A204.1 (cell line): Measurements from ENCODE around the gene NBL1.
"Not testable (repeated sequence)": the region's sequence is repeated elsewhere in the genome, so short reads cannot be mapped to it uniquely, and the experiment has no call there.

Source experiments
- FAIRE-seq: peaks from 2 replicates; lab custom pipeline; 2012; peaks lifted over from hg19 to GRCh38; lab: Jason Lieb, UNC

NBL1 gene

DNA sequence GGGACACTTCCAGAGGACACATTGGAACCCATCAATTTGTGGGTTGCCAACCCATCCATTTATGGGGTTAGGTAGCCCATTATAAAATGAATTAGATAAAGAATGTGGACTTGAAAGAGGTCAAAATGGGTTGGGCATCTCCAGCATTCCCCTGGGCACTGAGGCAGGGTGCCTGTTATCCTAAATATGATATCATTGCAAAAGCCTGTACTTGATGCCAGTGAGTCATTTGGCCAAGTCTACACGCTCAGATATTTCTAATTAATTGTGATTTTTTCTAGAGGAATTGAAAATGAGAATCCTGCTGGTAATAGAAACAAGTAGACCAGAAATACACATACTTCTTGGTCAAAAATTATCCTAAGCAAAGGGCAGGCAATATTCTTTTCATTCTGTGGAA lies 21.9 kb upstream of the NBL1 start:
- no peak for FAIRE-seq

DNA sequence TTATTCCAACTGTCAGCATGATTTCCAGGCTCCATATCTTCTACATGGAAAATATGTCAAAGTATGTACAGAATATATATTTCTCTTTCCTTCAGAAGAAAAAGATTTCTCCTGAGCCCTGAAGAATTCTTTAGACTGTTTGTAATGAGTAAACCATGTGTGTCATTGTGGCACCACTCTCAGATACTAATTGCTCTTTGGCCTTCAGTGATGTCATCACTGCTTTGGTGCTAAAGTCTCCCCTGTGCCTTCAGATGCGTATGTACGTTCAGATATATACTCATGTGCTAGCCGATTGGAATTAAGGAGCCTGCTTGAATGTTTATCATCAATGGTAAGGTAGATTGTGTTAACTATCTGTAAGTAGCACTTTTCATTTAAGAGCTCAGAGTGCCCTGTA lies 20.6 kb upstream of the NBL1 start:
- FAIRE-seq: no peak

GRCh38 chr1:19625291-19625937 lies 18.7 kb upstream of the NBL1 start:
- FAIRE-seq: no peak

GRCh38 chr1:19628879-19629278 lies 15.2 kb upstream of the NBL1 start:
- FAIRE-seq: no peak

- no peak for FAIRE-seq
Measured at GRCh38 chr1:19629357-19629756, 14.8 kb upstream of the NBL1 start.

GRCh38 chr1:19630192-19630591 lies 13.9 kb upstream of the NBL1 start:
- not testable (repeated sequence) for FAIRE-seq

DNA sequence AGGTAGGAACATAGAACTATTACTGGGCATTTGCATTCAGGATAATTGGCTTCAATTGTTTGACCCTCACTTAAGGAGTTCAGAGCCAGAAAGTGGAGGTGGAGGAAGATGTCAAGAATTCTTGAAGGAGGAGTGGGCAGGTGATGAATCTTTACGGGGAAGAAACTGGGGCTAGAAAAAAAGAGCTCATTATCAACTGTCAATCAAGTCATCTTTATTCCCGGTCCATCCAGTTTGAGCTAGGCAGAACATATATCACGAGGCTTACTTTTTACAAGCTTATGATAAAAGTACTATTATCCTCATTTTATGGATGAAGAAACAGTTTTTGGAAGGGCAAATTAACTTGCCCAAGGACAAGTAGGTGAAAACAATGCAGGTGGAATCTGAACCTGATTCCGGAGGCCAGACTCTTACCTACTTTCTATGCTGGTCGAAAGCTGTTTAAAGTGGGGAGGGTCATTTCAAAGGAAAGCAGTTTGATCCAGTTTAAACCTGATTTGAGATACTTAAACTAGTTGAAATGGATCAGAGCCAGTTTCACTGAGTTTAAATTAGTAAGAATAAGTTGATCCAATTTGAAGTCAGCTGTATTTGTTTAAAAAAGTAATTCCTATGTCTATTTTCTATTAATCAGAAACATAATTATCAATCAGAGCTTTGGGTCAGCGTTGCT lies 13.3 kb upstream of the NBL1 start:
- no peak for FAIRE-seq

- FAIRE-seq: no peak
Measured at GRCh38 chr1:19632211-19632610, 11.9 kb upstream of the NBL1 start.

DNA sequence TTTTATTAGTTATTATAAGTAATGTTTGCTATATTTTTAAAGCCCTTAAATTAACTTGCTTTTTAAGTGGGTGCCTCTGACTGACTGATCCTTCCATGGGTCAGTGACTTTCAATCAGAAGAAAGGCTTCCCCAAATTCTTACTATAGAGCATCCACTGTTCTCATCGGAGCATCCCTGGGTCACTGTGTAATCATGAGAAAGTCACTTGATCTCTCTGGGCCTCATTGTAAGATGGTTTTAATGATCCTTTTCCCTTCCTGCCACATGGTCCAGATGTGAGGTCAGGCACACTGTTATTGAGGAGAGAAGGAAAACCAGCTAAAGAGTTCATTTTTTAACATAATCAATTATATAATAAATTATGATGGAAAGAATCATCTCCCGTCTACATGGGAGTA lies 11.0 kb upstream of the NBL1 start:
- no peak for FAIRE-seq

DNA sequence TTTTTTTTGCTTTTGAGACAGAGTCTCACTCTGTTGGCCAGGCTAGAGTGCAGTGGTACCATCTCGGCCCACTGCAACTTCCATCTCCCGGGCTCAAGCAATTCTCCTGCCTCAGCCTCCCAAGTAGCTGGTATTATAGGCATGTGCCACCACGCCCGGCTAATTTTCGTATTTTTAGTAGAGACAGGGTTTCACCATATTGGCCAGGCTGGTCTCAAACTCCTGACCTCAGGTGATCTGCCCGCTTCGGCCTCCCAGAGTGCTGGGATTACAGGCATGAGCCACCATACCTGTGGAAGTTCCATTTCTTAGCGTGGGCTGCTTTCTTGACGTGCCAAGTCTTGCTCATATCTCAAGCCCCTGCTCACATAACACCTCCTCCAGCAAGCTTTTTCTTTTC lies 9.0 kb upstream of the NBL1 start:
- FAIRE-seq: not testable (repeated sequence)

- FAIRE-seq: no peak
Measured at GRCh38 chr1:19635646-19636045, 8.5 kb upstream of the NBL1 start.

- no peak for FAIRE-seq
Measured at GRCh38 chr1:19636065-19636464, 8.0 kb upstream of the NBL1 start.

DNA sequence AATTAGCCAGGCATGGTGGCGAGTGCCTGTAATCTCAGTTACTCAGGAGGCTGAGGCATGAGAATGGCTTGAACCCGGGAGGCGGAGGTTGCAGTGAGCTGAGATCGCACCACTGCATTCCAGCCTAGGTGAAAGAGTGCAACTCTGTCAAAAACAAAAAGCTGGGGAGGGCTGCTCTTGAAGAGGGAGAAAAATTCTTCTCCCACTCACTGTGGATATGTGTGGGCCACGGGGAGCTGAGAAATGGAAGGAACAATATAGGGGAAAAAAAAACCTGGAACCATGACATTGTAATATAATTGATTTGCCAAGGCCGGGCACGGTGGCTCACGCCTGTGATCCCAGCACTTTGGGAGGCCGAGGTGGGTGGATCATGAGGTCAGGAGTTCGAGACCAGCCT lies 7.4 kb upstream of the NBL1 start:
- FAIRE-seq: not testable (repeated sequence)

DNA sequence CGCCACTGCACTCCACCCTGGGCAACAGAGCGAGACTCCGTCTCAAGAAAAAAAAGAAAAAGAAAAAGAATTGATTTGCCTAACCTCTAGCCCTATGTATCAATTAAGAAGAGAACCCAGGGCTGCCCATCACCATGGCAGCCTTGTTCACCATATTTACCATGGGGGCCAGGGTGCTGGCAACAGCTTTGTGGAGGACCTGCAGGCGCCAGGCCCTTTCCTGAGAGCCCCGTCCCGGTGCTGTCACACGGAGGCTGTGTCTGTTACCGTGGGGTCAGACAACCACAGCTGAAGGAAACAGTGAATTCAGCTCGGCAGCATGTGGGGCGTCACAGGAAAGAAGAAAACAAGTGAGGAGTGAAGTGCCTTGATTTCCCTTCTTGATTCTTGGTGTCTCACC lies 6.5 kb upstream of the NBL1 start:
- no peak for FAIRE-seq

GRCh38 chr1:19639228-19639627 lies 4.9 kb upstream of the NBL1 start:
- FAIRE-seq: not testable (repeated sequence)

DNA sequence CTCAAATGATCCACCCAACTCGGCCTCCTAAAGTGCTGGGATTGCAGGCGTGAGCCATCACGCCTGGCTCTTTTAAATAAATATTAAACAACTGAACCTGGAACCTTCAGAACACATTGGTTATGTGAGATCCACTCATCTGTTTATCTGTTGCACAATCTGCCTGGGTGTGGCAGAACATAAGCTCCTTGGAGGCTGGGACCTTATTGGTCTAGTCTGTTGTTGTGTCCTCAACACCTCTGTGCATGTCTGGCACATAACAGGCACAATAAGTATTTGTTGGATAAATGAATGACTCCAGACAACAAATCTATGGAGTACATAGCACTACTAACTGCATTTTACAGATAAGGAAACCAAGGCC lies 4.1 kb upstream of the NBL1 start:
- no peak for FAIRE-seq

DNA sequence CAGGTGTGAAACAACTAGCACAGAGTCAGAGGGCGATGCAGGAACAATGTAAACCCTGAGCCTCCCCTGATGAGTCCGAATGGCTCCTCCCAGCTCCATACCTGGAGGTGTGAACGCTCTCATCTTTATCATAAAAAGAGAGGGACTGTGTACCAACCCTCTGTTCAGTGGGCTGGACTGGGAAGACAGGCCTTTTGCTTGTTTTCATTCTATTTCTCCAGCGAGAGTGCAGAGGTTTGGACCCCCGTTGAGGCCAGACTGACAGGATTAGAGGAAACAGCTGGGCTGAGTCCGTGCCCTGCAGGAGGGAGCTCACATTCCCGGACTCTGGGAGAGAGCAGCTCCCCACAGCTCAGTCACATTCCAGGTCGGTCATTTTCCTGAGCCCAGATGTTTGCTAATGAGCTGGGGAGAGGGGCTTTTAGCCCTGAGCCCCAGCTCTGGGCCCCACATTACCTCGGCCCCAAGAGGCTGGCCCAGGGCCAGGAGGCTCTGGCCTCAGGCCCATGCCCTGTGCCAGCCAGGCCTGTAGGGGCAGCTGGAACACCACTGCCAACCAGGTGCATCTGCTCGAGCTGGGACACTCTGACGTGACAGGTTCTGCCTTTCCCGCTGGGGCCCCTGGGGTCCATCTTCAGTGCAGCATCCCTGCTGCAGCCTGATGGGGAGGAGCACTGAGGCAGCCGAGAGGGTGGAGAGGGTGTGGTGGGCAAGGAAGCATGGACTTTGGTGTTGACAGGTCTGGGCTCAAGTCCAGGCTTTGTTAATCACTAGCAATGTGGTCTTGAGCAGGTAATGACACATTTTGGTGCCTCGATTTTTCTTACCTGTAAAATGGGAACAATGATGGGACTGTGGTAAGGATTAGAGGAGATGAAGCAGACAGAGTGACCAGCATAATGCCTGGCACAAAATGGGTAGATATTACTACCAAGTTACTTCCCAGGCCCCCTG lies 3.5 kb upstream of the NBL1 start:
- FAIRE-seq: no peak

GRCh38 chr1:19643121-19643520 lies 990 bp upstream of the NBL1 start:
- FAIRE-seq: no peak

- FAIRE-seq: no peak
Measured at GRCh38 chr1:19644395-19644680, 227 bp downstream of the NBL1 start.

- FAIRE-seq: no peak
Measured at GRCh38 chr1:19644681-19645410, 735 bp downstream of the NBL1 start.

GRCh38 chr1:19645411-19646251 lies 1.5 kb downstream of the NBL1 start:
- no peak for FAIRE-seq
